Stimulated activated naive CD8-positive, alpha-beta T cell treated with anti-CD3 and anti-CD28 coated beads, Interleukin-15, Interleukin-2, amounts not matched to agents 100 U/mL and 50 U/mL, for 24 hours (primary cell): ENCODE measurements around the gene METRN.
A peak's percentile ranks its signal among the peaks of the same experiment; 100 is the strongest.
"Not testable (repeated sequence)": the region's sequence is repeated elsewhere in the genome, so short reads cannot be mapped to it uniquely, and the experiment has no call there.

ENCODE experiments used
- ATAC-seq: fragments of 150-1000 bp; cut with Tn5 transposase; one replicate; pipeline ENCODE4 v1.10.0; 2021
- DNase-seq: peaks from one replicate; pipeline ENCODE4 v3.0.0; 2021

Gene METRN

DNA sequence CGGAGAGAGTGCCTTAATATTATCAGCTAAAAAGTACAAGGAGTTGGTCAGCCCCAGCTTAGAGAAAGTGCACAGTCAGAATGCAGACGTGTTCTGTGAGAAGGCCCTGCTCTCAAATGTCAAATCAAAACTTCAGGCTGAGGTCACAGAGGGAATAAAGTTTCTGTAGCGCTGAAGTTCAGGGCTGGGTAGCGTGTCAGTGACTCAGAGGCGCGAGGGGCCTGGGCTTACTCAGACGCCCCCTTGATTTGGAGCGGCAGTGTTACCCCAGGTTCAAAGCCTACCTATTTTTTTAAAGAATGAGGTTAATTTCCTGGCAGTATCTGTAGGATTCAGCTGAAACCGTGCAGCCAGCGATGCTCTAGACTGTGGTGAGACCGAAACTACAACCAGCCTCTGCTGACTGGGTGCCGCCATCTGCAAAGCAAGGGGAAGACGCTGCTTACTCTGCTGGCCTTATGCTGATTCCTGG, 21.1 kb downstream of the METRN start:
- ATAC-seq (peak; percentile 70), DNase-seq (peak; percentile 60)

- DNase-seq (no peak), ATAC-seq (no peak)
Observed at GRCh38 chr16:736936-737481, 22.1 kb downstream of the METRN start.

DNA sequence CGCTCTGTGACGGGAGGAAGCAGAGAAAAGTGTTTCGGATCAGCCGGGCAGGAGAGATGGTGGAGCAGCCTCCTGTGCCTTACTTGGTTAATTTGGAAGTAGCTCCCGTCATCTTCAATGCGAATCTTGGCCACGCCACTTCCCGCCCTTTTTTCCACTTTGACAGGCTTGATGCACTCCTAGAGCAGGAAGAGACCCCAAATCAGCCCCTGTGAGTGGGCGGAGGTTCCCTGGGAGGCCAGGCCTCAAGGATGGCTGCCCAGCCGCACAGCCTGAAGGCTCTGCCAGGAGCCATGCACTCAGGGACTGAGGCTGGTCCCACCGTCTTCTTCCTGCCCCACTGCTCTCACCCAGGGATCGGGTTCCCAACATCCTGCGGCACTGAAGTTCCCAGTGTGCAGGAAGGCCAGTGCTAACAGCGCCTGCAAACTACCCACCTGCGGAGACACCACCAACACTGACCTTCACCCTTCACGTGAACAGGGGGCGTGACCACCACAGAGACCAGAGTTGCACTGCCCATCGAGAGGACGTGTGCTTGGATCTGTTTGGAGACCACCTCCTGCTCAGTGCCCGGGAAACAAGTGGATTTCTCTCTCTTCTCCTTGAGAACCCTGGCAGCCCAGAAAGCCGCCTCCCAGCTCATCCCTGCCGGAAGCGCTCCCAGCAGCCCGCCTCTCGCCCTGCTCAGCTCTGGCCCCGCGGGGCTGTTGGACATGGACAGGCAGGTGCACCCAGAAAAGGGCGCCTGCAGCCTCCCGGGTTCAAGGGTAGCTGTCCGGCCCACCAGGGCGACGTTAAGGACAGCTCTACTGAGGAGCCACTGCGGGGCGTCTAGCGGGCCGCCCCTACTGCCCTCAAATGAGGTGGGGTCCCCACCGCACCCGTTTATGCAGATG, 24.9 kb downstream of the METRN start:
- DNase-seq (no peak), ATAC-seq (no peak)

GRCh38 chr16:740459-740763, 25.5 kb downstream of the METRN start:
- DNase-seq (no peak), ATAC-seq (no peak)

DNA sequence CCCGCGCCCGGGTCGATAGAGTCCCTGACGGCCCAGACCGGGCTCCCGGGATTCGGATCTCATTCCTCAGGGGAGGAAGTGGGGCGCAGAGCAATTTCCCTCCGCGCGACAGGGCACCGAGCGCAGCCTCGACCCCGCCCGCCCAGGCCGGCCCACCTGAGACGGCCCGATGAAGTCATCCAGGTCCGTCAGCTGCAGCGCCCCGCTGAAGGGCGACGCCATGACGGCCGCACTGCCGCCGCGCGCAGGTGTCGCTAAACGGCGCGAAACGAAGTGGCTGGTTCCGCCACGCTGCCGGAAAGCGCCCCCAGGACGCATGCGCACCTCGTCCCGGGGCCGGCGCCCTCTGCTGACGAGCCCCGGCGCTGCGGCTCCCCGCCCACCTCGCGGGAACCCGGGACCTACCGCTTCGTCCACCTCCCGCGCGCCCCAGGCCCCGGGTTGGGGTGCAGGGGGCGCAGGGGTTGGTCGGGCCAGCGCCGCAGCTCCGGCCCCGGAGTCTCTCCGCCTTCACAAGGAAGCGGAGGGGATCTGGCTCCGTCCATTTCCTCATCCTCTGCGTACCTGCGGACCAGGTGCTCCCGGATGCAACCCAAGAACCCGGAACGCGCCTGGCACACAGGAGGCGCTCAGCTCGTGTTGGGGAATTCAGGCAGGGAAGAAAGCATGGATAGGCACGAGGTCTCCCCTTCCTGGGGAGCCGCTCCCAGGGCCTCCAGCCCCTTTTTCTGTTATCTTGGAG, 26.0 kb downstream of the METRN start, which contains the start of gene CIAO3:
Gene CIAO3 (minus strand): TSS at position 234 of the 742 bp plus-strand sequence. CDS start 12 bp downstream, at position 222.
- peak; percentile 77 for ATAC-seq

GRCh38 chr16:741986-742629, 27.2 kb downstream of the METRN start:
- ATAC-seq = no peak

More for the DNA sequence above, 26.0 kb downstream of the METRN start, which contains the start of gene CIAO3:
- DNase-seq = peak; percentile 94

GRCh38 chr16:742894-743293, 28.0 kb downstream of the METRN start:
- not testable (repeated sequence) for DNase-seq, ATAC-seq

More at GRCh38 chr16:741986-742629, 27.2 kb downstream of the METRN start:
- no peak for DNase-seq

- no peak for DNase-seq
- ATAC-seq = no peak
Observed at GRCh38 chr16:743794-744500, 29.0 kb downstream of the METRN start.

DNA sequence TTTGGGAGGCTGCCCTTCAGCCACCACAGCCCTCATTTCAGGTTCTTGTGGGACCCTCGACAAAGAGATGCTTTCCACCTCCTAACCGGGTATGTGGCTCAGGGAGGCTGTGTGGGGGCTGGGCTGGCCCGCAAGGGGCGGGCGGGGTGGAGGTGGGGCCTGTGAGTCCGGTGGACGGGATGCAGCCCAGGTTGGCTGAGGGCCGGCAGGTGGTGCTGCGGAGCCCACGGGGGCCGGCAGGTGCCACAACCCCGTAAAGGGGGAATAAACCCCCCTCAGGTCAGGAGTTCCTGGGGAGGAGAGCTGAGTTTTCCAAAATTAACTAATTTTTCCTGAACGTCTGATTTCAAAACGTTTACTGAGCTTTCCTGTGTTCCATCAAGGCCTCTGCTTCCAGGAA, 30.8 kb downstream of the METRN start:
- ATAC-seq = no peak
- DNase-seq = peak; percentile 46

DNA sequence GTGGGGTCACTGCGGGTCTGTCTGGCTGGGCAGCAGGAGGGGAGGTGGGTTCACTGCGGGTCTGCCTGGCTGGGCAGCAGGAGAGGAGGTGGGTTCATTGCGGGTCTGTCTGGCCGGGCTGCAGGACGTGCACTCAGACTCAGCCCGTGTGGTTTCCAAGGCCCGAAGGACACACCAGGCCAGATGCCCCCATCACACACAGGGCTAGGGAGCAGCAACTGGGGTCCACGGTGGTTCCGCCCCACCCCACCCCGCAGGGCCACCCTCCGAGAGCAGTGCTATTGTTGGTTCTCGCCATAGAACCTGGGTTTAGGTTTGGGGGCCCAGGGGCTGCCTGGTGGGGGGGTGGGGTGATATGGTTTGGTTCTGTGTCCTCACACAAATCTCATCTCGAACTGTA, 31.7 kb downstream of the METRN start:
- DNase-seq = no peak
- ATAC-seq = no peak

DNA sequence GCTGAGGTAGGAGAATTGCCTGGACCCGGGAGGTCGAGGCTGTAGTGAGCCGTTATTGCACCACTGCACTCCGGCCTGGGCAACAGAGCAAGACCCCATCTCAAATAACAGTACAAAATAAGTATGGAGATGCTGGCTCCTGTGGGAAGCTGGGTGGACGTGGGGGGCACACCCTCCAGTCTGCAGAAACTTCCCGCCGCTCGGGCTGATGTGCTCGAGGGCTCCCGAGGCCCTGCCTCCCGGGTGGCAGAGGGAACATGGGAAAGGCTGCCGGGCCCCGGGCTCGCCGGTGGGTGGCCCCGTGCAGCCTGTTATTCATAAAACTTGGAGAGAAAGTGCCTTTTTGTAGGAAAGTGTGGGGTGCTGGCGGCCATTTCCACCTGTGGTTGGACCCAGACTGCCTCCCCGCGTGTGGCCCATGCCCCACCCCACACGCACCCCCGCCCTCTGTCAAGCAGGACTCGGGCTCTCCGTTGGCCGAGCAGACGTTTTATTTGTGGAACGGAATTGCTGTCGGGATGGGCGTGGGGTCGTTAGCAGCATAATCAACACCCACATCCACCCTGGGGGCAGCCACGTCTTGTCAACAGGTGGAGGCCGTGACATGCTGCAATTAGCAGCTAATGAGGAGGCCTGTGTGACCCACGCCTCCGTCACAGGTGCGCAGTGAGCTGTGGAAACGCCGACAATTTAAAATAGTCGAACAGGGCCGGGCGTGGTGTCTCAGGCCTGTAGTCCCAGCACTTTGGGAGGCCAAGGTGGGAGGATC, 33.2 kb downstream of the METRN start:
- ATAC-seq (no peak), DNase-seq (no peak)

DNA sequence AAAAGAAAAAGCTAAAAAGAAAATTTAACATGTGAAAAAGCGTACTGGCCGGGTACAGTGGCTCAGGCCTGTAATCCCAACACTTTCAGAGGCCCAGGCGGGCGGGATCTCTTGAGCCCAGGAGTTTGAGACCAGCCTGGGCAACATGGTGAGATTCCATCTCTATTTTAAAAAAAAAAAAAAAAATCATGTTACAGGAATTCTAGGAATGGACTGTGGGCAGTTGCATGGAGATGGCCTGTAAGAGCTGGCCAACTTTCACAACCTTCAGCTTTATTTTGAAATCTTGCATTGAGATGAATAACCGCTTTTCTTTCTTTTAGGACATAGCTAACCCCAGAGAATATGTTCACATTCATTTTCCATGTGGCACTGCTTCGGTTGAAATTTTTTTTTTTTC, 34.1 kb downstream of the METRN start:
- ATAC-seq (no peak), DNase-seq (no peak)

- ATAC-seq (no peak), DNase-seq (no peak)
Observed at GRCh38 chr16:750485-750884, 35.6 kb downstream of the METRN start.

- ATAC-seq (peak; percentile 19), DNase-seq (no peak)
Observed at GRCh38 chr16:751152-752006, 36.5 kb downstream of the METRN start.

- ATAC-seq (no peak), DNase-seq (no peak)
Observed at GRCh38 chr16:752007-752312, 37.0 kb downstream of the METRN start.

DNA sequence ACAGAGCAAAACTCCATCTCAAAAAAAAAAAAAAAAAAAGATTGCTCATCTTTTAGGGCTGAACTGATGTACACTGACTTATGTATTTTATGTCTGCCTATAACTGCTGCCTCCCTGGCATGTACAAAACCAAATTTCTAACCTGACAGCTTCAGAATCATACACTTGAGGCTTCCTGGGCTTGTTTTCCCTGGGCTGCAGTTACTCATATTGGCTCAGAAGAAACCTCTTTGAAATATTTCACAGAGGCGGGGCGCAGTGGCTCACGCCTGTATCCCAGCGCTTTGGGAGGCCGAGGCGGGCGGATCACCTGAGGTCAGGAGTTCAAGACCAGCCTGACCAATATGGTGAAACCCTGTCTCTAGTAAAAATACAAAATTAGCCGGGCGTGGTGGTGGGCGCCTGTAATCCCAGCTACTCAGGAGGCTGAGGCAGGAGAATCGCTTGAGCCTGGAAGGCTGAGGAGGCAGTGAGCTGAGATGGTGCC, 39.2 kb downstream of the METRN start:
- ATAC-seq, DNase-seq: not testable (repeated sequence)

DNA sequence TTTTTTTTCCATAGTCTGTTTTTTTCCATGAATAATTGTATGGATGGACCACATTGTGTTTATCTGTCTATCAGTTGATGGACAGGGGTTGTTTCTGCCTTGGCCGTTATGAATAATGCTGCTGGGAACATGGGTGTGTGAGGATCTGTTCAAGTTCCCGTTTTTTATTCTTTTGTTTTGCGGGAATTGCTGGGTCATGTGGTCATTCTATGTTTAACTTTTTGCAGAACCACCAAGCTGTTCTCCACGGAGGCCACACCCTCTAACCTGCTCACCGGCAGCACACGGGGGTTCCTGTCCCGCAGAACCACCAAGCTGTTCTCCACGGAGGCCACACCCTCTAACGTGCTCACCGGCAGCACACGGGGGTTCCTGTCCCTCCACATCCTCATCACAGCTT, 39.7 kb downstream of the METRN start:
- ATAC-seq = no peak
- DNase-seq = no peak

DNA sequence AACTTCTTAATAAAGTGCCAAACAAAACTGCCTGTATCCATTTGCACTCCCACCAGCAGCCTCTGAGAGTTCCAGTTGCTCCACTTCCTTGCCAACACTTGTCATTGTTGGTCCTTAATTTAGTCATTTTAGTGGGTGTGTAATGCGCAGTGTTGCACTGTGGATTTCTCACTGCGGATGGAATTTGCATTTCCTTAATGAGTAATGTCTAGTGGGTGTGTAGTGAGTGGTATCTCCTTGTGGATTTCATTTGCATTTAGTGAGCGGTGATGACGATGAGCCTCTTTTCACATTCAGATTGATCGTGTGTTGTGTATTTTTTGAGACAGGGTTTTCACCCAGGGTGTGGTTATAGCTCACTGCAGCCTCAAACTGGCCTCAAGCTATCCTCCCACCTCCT, 41.5 kb downstream of the METRN start:
- DNase-seq (no peak), ATAC-seq (peak; percentile 53)

- ATAC-seq = no peak
- no peak for DNase-seq
Observed at GRCh38 chr16:759110-759910, 44.4 kb downstream of the METRN start.
